Left lobe of liver (tissue), 2 donors: ENCODE measurements around the gene SHISA9. TPM values are rescaled to one million over a fixed set of nuclear protein-coding genes. Genes with fewer than 3 reads are reported as not detected.

Source experiments
- ATAC-seq: fragments of 200-7000 bp; cut with Tn5 transposase; one replicate; pipeline ENCODE4 v1.9.1; 2020; ENCODE audit warnings: mild to moderate bottlenecking, moderate library complexity
- DNase-seq: peaks from one replicate; pipeline ENCODE4 v3.0.0-alpha.2; 2020; ENCODE audit warnings: low spot score
- total RNA-seq: library from RNA; stranded (reverse); gene quantifications from one replicate; pipeline ENCODE4 v1.2.1, GENCODE V29; 2021
- donor health status: DM: no; HTN: no; CAD: no; lungs with moderate emphysema.
- donor health status: DM: no; HTN: yes; CAD: no.

SHISA9 gene
- total RNA-seq, 1 donor from 2014 or later, result 0.05 TPM

- no peak for ATAC-seq
- DNase-seq, result no peak
Measured at GRCh38 chr16:13063457-13063856, 162.1 kb downstream of the SHISA9 start.

- ATAC-seq, result no peak
- DNase-seq, result no peak
Measured at GRCh38 chr16:13064821-13065220, 163.4 kb downstream of the SHISA9 start.

- no peak for DNase-seq
- ATAC-seq, result no peak
Measured at GRCh38 chr16:13067648-13068047, 166.2 kb downstream of the SHISA9 start.

- no peak for DNase-seq
- ATAC-seq, result no peak
Measured at GRCh38 chr16:13068912-13069583, 167.7 kb downstream of the SHISA9 start.

- DNase-seq, result no peak
- no peak for ATAC-seq
Measured at GRCh38 chr16:13070268-13070667, 168.9 kb downstream of the SHISA9 start.

- ATAC-seq (peak; percentile 59), DNase-seq (no peak)
Measured at GRCh38 chr16:13076878-13077277, 175.5 kb downstream of the SHISA9 start.

GRCh38 chr16:13077816-13078215 is 176.4 kb downstream of the SHISA9 start:
- no peak for DNase-seq

GRCh38 chr16:13080531-13080930 is 179.1 kb downstream of the SHISA9 start:
- ATAC-seq (no peak), DNase-seq (no peak)

More at GRCh38 chr16:13077816-13078215, 176.4 kb downstream of the SHISA9 start:
- no peak for ATAC-seq

- DNase-seq (no peak), ATAC-seq (no peak)
Measured at GRCh38 chr16:13081825-13082331, 180.5 kb downstream of the SHISA9 start.

- ATAC-seq (peak; percentile 25), DNase-seq (no peak)
Measured at GRCh38 chr16:13083681-13084080, 182.3 kb downstream of the SHISA9 start.

GRCh38 chr16:13084331-13084730 is 182.9 kb downstream of the SHISA9 start:
- peak; percentile 95 for ATAC-seq
- no peak for DNase-seq

- no peak for ATAC-seq
- no peak for DNase-seq
Measured at GRCh38 chr16:13093661-13094060, 192.3 kb downstream of the SHISA9 start.

GRCh38 chr16:13095061-13095460 is 193.7 kb downstream of the SHISA9 start:
- DNase-seq, result no peak
- ATAC-seq, result no peak

GRCh38 chr16:13098536-13098935 is 197.1 kb downstream of the SHISA9 start:
- ATAC-seq (no peak), DNase-seq (no peak)

- DNase-seq (no peak), ATAC-seq (no peak)
Measured at GRCh38 chr16:13099822-13100221, 198.4 kb downstream of the SHISA9 start.

GRCh38 chr16:13100970-13101369 is 199.6 kb downstream of the SHISA9 start:
- ATAC-seq, result no peak
- no peak for DNase-seq

GRCh38 chr16:13101828-13102227 is 200.4 kb downstream of the SHISA9 start:
- ATAC-seq, result no peak

GRCh38 chr16:13102401-13102800 is 201.0 kb downstream of the SHISA9 start:
- no peak for DNase-seq

More at GRCh38 chr16:13101828-13102227, 200.4 kb downstream of the SHISA9 start:
- no peak for DNase-seq

GRCh38 chr16:13103831-13104530 is 202.6 kb downstream of the SHISA9 start:
- ATAC-seq (no peak), DNase-seq (no peak)

More at GRCh38 chr16:13102401-13102800, 201.0 kb downstream of the SHISA9 start:
- ATAC-seq, result no peak

GRCh38 chr16:13104772-13105171 is 203.4 kb downstream of the SHISA9 start:
- DNase-seq, result no peak

GRCh38 chr16:13105427-13105826 is 204.0 kb downstream of the SHISA9 start:
- DNase-seq (no peak), ATAC-seq (no peak)

More at GRCh38 chr16:13104772-13105171, 203.4 kb downstream of the SHISA9 start:
- ATAC-seq, result no peak

GRCh38 chr16:13106464-13106863 is 205.1 kb downstream of the SHISA9 start:
- DNase-seq, result no peak
- no peak for ATAC-seq
